MM.1S (cell line): Measurements from ENCODE around the gene IRS1.

ENCODE experiments used
- DNase-seq: peaks from one replicate; pipeline ENCODE4 v3.0.0-alpha.2; 2015
- H2AFZ ChIP-seq: fragments of 300-600 bp; sonication (generic); 2 replicates; pipeline ENCODE4 v1.6.0; 2016; ENCODE audit warnings: antibody characterized with exemption, low read length
- H3F3A ChIP-seq: fragments of 300-600 bp; sonication (generic); 2 replicates; pipeline ENCODE4 v1.6.1; 2016; ENCODE audit warnings: mild to moderate bottlenecking, antibody characterized with exemption, low read length, moderate library complexity, mixed read lengths; ENCODE audit not compliant: insufficient read depth
- H3K27ac ChIP-seq: fragments of 300-600 bp; sonication (generic); 2 replicates; pipeline ENCODE4 v1.5.1; 2016; ENCODE audit warnings: mild to moderate bottlenecking, low read length
- H3K27me3 ChIP-seq: fragments of 300-600 bp; sonication (generic); replicated peaks from 2 replicates; pipeline ENCODE4 v1.6.0; 2016; ENCODE audit warnings: low read length; ENCODE audit not compliant: insufficient read depth
- H3K36me3 ChIP-seq: fragments of 300-600 bp; sonication (generic); replicated peaks from 2 replicates; pipeline ENCODE4 v1.6.1; 2016; ENCODE audit warnings: mild to moderate bottlenecking, low read length, mixed read lengths; ENCODE audit not compliant: insufficient read depth
- H3K4me1 ChIP-seq: fragments of 300-600 bp; sonication (generic); 2 replicates; pipeline ENCODE4 v1.6.1; 2016; ENCODE audit warnings: low read length, mixed read lengths
- H3K4me2 ChIP-seq: fragments of 300-600 bp; sonication (generic); 2 replicates; pipeline ENCODE4 v1.6.0; 2016; ENCODE audit warnings: low read depth, low read length
- H3K4me3 ChIP-seq: fragments of 300-600 bp; sonication (generic); 2 replicates; pipeline ENCODE4 v1.5.1; 2016; ENCODE audit warnings: low read length, mixed read lengths
- H3K79me2 ChIP-seq: fragments of 300-600 bp; sonication (generic); 2 replicates; pipeline ENCODE4 v1.6.1; 2016; ENCODE audit warnings: mixed run types, low read length, mixed read lengths
- H3K9ac ChIP-seq: fragments of 300-600 bp; sonication (generic); 2 replicates; pipeline ENCODE4 v1.6.1; 2016; ENCODE audit warnings: low read length, mixed read lengths
- H3K9me2 ChIP-seq: fragments of 300-600 bp; sonication (generic); replicated peaks from 2 replicates; pipeline ENCODE4 v1.6.1; 2016; ENCODE audit warnings: mild to moderate bottlenecking, low read length, mixed read lengths; ENCODE audit not compliant: insufficient read depth
- H3K9me3 ChIP-seq: fragments of 300-600 bp; sonication (generic); replicated peaks from 2 replicates; pipeline ENCODE4 v1.6.1; 2016; ENCODE audit warnings: mild to moderate bottlenecking, low read length, mixed read lengths; ENCODE audit not compliant: insufficient read depth
- H4K20me1 ChIP-seq: fragments of 300-600 bp; sonication (generic); 2 replicates; pipeline ENCODE4 v1.6.1; 2016; ENCODE audit warnings: mild to moderate bottlenecking, low read length, moderate library complexity, mixed read lengths; ENCODE audit not compliant: insufficient read depth
- CTCF ChIP-seq: fragments of 300-600 bp; sonication (generic); IDR thresholded peaks from 2 replicates; pipeline ENCODE4 v1.5.1; 2016; ENCODE audit warnings: antibody characterized with exemption, low read length, mixed read lengths
- EZH2 ChIP-seq: fragments of 300-600 bp; sonication (generic); optimal IDR thresholded peaks from 2 replicates; pipeline ENCODE3; 2017; ENCODE audit warnings: low read depth, mild to moderate bottlenecking, antibody characterized with exemption, low read length, mixed read lengths
- EZH2phosphoT487 ChIP-seq: fragments of 300-600 bp; sonication (generic); IDR thresholded peaks from 2 replicates; pipeline ENCODE4 v1.6.1; 2018; ENCODE audit warnings: antibody characterized with exemption, low read length

The IRS1 gene

DNA sequence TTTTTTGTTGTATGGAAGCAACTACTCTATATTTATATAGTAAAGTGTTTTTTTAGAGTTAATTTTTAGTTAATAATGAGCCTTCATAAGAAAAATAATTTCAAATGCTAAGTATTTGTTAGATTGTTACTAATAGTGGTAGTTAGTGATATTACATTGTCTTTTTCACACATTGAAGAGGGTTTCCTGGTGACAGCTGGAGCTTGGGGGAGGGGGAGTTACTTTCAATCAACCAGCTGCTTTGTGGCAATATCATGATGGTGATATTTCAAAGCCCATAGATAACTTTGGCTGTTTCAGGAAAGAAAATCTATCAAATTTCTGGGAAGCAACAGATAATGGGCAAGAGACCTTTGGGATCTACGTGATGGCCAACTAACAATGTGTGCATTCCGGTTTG is 40.3 kb upstream of the IRS1 start:
- DNase-seq: no peak
- Histone ChIP-seq H2AFZ (no peak overlapping the region), H3K4me2 (no peak overlapping the region), H3K79me2 (peaks cover 61% of the 10 kb centered on the region), H3F3A (peaks cover 20% of the 10 kb centered on the region), H3K4me3 (no peak overlapping the region), H3K9me3 (no peaks in the 10 kb centered on the region), H3K4me1 (peaks cover 28% of the 10 kb centered on the region), H3K9ac (no peak overlapping the region), H3K27me3 (no peaks in the 10 kb centered on the region), H3K27ac (no peak overlapping the region), H3K36me3 (no peaks in the 10 kb centered on the region; the same call in 1 of the 2 replicates), H3K9me2 (no peaks in the 10 kb centered on the region), H4K20me1 (no peaks in the 10 kb centered on the region)
- TF ChIP-seq CTCF (no peak), EZH2 (no peak), EZH2phosphoT487 (no peak)

DNA sequence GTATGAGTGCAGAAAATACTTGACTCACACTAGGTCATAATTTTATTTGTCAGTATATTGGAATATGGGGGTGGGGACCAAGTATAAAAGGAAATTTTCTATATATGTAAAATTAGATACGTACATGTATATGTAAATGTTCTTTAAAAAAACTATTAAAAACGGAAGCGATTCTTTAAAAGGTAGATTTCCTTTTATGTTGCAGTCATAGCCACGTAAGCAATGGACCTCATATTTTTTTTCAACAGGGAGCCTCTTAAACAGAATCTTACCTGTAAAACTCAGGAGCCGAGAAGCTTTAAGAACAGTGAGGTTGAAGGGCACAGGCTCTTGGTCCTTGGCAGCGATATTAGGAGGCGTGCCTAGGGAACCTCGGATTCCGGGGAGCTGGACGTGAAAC is 39.5 kb upstream of the IRS1 start:
- no peaks in the 10 kb centered on the region for H3K9me2 ChIP-seq

DNA sequence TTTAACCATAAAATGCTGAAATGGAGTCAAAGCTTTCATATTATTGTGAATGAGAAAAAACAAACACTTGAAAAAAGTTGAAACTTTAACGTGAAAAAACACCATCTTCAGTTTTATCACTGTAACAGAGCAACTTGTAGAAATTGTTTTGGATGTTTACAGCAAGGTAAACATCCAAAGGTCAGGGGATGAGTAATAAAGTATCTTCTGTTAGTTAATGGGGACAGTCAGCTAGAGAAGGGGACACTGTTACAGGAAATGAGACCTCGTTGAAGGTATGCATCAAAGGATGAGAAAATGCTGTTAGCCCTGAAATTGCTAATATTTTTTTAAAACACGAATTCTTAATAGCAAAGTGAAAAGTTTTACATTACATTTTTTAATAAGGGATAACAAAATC is 39.1 kb upstream of the IRS1 start:
- no peak overlapping the region for H3K27ac ChIP-seq
- H4K20me1 ChIP-seq: no peaks in the 10 kb centered on the region
- no peak overlapping the region for H2AFZ ChIP-seq
- H3K4me2 ChIP-seq: no peak overlapping the region
- H3K4me1 ChIP-seq: peaks cover 18% of the 10 kb centered on the region
- no peak overlapping the region for H3K4me3 ChIP-seq
- H3F3A ChIP-seq: peaks cover 18% of the 10 kb centered on the region
- H3K27me3 ChIP-seq: no peaks in the 10 kb centered on the region
- H3K79me2 ChIP-seq: peaks cover 52% of the 10 kb centered on the region
- no peaks in the 10 kb centered on the region for H3K9me2 ChIP-seq
- H3K36me3 ChIP-seq: no peaks in the 10 kb centered on the region; the same call in 1 of the 2 replicates
- no peaks in the 10 kb centered on the region for H3K9me3 ChIP-seq
- no peak overlapping the region for H3K9ac ChIP-seq
- TF ChIP-seq EZH2phosphoT487: no peak
- no peak for TF ChIP-seq CTCF
- TF ChIP-seq EZH2: no peak
- DNase-seq: no peak

More for the DNA sequence above, 39.5 kb upstream of the IRS1 start:
- Histone ChIP-seq H3K36me3 (no peaks in the 10 kb centered on the region; the same call in 1 of the 2 replicates), H4K20me1 (no peaks in the 10 kb centered on the region), H3K4me1 (peaks cover 21% of the 10 kb centered on the region), H3K27ac (no peak overlapping the region), H3K4me3 (no peak overlapping the region), H3K9me3 (no peaks in the 10 kb centered on the region), H3K4me2 (no peak overlapping the region), H3F3A (peaks cover 18% of the 10 kb centered on the region), H3K9ac (no peak overlapping the region), H3K27me3 (no peaks in the 10 kb centered on the region), H2AFZ (no peak overlapping the region), H3K79me2 (peaks cover 56% of the 10 kb centered on the region)
- no peak for TF ChIP-seq EZH2phosphoT487
- no peak for TF ChIP-seq EZH2
- TF ChIP-seq CTCF: no peak
- no peak for DNase-seq
